ENCODE results near the gene CSRP1. TPM values are rescaled to one million over a fixed set of nuclear protein-coding genes. Genes with fewer than 3 reads are reported as not detected.
"Not testable (repeated sequence)": the region's sequence is repeated elsewhere in the genome, so short reads cannot be mapped to it uniquely, and the experiment has no call there.

The CSRP1 gene
- total RNA-seq: 253 and 495 TPM in 2 replicates

DNA sequence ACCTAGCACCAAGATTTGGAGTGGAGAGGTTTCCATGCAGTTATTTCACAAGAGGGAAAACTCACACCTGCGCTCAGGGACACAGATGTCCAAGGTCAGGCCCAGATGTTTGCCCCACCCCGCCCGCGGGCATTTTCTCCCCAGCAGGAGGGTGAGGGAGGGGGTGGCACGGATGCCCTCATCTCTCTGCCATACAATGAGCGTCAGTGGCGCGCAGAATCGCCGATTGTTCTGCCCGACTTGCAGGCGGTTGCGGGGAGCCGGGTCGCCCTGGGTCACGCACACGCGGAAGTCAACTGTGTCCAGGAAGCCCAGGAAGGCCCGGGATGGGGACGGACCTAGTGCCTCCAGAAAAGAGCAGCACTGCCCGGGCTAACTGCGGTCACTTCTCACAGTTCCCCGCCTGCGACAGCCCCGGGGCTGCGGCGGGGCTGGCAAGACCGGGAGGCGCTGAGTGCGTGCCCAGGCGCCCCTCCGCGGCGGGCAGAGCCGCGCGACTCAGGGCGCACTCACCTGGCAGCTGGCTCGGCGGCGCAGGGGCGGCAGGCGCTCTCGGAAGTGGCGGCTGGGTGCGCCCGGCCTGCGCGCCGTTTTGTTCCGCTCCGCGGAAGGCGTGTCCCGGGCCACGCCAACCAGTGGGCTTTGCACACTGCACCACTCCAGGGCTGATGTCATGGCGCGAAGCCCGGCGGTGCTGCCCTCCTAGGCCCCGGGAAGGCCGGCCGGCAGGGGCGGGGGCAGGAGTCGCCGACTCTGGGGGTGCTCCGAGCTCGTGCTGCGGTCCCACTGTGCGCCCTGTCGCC, at the start of gene CSRP1:
Gene CSRP1 (minus strand): TSS at position 567 of the 803 bp plus-strand sequence. CDS start 10,820 bp downstream, outside the sequence.
- peak; percentile 61 for DNase-seq (ENCODE audit: low read depth)

DNA sequence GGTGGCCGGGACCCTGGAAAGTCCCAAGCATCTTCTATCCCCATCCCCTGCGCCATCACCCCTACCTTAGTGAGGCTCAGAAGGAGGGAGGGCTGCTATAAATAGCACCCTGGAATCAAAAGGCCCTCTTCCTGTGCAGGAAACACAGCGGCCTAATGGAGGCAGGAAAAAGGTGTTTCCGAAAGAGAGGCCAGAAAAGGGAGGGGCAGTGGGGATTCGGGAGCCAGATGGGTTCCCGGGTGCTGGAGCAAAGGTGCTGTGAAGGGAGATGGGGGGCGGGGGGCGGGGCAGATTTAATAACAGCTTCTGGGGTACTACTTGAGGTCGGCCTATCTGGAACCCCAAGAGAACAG, 48.6 kb upstream of the CSRP1 start:
- DNase-seq (ENCODE audit: low read depth): no peak

DNA sequence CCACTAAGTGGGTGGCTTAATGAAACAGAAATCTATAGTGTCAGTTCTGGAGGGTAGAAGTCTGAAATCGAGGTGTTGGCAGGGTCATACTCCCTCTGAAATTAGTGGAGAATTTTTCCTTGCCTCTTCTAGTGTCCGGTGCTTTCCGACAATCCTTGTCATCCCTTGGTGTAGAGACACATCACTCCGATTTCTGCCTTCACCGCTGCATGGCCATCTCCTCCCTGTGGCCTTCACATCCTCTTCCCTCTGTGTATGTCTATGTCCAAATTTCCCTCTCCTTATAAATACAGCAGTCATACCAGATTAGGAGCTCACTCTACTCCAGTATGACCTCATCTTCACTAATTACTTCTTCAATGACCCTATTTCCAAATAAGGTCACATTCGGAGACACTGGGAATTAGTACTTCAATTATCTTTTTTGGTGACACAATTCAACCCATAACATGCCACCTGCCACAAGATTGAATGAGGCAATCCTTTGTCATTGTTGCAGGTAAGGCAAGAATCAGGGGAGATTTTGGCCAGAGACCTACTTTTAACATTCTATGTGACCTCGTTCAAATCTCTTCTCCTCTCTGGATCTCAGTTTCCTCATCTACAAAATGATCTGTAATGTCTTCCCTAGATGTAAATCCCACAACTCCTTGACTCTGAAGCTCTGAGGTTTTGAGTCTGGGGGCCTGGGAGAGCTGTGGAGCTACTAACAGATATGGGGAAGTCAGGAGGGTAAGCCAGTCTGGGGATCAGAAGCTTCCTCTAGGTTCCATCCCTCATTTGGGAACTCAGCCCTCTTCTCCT, 48.1 kb upstream of the CSRP1 start:
- no peak for DNase-seq (ENCODE audit: low read depth)

DNA sequence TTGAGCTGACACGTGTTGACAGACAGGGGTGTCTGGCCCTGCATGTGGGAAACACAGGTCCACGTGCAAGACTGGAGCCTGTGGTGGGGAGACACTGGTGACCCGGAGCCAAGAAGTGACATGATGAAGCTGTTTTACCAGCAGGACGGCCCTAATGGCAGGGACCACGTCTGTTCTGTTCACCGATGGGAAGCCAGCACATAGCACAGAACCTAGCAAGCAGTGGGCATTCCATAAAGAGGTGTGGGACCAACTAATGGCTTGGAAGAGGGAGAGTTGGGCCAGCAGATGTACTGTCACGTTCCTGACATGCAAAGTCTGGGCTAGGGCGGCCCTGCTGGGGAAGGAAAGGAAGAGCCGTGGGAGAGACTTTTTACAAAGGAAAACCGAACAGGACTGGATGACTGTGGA, 47.3 kb upstream of the CSRP1 start:
- DNase-seq (ENCODE audit: low read depth): no peak

DNA sequence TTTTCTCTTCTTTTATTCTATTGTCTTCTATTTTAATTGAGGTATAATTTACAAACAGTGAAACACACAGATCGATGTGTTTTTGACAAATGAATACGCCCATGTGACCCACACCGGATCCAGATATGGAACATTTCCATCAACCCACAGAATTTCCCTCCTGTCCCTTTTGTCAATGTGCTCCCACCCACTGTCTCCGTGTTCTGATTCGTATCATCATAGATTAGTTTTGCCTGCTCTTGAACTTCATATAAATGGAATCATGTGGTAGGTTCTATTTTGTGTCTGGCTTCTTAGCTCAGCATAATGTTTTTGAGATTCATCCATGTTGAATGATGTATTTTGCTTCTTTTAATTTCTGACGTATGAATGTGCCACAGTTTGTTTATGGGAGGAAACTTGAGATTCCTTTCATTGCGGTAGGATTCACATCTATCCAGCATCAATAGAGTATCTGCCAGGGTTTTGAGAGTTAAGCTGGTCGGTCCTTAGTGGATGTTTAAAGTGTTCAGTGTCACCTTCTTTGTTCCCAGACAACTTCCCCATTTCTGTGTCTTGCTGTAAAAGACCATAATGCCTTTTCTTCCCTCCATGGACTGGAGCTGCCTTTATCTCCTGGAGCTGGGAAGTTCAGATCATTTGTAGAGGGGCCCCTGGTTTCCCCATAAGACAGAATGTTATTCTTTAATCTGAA, 46.7 kb upstream of the CSRP1 start:
- no peak for DNase-seq (ENCODE audit: low read depth)

DNA sequence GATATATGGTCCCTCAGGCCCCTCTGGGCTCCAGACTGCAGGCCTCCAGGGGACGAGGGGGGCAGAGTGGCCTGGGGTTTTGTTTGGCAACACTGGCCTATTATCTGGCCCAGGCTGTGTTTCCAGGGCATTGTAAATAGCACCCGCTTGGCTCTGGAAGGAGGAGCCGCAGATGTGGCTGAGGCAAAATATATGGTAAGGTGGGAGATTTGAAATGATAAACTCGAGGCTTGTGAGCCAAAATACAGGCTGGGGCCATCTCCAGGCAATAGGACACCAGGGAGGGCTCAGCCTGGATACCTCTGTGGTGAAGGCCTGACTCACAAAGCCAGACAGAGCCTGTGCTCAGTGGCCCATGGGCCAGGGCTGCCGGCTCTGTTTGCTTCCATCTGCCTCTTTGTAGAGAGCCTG, 46.0 kb upstream of the CSRP1 start:
- peak; percentile 76 for DNase-seq (ENCODE audit: low read depth)

DNA sequence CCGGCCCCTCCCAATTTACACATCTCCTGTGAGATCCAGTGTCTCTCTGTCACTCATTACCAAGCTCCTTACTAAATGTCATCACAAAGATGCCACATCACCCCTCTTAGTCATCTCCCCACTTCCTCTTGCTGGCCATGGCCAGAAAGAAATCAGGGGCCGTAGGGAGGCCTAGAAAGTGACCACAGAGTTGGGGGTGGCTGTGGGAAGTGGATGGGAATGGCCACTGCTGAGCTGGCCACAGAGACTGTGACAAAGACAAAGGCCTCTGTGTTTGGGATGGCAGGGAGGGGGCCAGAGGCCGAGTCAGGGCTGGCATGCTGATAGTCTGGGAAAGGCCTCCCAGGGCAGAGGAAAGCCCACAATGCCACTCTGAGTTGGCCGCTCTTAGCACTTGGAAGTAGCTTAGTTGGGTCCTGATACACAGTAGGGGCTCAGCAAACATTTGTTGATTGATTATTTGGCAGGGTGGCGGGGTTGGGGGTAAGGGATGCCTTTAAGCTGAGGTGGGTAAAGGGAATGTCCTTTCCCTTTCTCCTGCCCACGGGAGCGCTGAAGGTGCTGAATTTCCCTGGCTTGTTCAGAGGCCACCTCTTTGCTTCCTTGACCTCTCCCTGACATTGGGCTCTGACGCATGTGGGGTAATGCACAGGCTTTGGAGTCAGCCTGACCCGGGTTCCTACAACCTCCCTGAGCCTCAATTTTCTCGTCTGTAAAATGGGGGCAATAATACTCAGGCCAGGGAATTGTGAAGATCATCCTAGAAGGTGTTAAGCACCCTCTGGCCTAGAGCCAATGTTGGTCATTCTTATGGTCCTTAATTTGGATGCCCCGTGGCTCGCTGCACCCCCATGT, 45.2 kb upstream of the CSRP1 start:
- DNase-seq (ENCODE audit: low read depth): peak; percentile 89

DNA sequence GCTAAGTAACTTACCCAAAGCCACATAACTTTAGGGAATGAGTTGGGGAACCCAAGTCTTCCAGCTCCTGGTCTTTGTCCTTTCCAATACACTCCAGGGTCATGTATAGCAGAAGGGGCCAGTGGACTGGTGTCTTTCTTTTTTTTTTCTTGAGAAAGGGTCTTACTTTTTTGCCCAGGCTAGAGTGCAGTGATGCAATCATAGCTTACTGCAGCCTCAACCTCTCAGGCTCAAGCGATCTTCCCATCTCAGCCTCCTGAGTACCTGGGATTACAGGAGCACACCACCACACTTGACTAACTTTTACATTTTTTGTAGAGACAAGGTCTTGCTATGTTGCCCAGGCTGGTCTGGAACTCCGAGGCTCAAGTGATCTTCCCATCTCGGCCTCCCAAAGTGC, 44.2 kb upstream of the CSRP1 start:
- no peak for DNase-seq (ENCODE audit: low read depth)

DNA sequence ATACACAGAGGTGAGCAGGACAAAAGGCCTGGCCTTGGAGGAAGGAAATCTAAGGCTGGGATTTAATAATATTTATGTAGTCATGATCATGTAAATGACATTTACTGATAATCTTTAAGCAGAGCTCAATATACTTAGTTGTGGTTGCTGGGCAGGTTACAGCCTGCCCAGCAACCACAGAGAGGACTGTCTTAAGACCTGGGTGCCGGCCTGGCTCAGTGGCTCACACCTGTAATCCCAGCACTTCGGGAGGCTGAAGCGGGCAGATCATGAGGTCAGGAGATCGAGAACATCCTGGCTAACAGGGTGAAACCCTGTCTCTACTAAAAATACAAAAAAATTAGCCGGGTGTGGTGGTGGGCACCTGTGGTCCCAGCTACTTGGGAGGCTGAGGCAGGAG, 42.6 kb upstream of the CSRP1 start:
- not testable (repeated sequence) for DNase-seq (ENCODE audit: low read depth)

DNA sequence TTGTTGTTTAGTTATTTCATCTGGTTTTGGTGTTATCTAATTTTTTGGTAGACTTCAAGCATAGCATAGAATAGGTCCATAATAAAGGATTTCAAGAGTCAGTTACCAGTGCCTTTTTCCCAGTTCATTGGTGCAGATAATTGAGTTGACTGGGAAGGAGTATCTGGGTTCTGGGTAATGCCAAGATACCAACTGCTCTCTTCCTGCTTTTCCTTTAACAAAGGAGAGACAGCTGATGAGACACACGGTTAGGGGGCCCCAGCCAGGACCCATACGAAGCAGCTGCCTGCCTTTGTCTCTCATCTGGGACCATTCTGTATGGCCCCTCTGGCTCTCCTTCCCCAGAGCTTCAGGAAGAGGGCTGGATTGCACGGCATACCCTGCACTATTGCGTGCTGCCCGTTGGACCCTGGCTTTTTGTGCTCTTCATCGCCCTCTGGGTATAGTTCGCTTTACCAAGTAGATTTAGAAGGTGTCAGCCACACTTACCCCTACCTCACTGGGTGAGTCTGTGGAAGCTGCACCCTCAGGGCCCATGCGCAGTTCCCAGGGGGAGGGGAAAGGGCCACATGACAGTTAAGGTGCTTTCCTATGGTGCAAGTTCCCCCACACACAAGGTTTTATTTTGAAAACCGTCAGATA, 39.0 kb upstream of the CSRP1 start:
- DNase-seq (ENCODE audit: low read depth): peak; percentile 45

DNA sequence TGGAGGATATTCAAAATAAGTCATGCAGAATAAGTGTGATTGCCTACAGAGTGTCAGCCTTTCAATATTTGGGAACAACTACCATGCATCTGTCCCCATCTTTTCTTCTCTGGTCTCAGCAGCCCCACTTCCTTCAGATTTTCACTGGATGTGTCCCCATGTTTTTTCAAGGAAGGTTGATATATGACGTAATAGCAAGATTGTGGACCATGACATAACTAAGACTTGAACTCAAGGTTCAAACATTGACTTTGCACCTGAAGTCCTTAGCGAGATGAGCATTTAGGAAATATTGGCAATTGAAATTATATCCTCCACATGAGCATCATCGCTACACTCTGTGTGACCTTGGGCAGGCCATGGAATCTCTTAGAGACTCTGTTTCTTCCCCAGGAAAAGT, 37.8 kb upstream of the CSRP1 start:
- no peak for DNase-seq (ENCODE audit: low read depth)

DNA sequence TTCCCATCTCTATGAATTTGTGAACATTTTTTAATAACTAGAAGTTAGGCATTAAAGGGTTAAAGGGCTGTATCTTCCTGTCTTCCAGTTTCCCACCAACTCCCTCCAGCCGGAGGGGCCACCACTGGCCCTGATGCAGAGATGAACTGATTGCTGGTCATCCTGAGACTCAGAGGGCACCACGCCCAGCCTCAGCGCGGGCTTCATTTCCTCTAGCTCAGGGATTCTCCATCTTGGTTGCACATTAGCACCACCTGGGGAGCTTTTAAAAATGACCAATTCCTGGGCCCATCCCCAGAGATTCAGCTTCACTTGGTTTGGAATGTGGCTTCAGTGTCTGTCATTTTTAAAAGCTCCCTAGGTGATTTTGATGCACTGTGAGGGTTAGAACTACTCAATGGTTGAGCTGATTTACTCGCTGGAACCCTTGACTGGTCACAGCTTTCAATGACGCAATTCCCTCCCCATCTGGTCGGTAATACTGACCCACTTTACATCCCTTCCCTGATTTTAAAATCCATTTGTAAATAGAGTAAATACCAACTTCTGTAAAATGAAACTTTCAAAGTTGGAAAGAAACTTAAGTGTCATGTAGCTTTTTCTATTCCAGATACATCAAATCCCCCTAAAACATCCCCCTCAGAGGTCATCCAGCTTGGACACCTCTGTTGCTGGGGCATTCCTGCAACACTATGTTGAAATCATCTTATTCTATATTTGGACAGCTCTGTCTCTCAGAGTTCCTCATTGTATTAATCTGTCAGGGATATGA, 37.1 kb upstream of the CSRP1 start:
- DNase-seq (ENCODE audit: low read depth): no peak

DNA sequence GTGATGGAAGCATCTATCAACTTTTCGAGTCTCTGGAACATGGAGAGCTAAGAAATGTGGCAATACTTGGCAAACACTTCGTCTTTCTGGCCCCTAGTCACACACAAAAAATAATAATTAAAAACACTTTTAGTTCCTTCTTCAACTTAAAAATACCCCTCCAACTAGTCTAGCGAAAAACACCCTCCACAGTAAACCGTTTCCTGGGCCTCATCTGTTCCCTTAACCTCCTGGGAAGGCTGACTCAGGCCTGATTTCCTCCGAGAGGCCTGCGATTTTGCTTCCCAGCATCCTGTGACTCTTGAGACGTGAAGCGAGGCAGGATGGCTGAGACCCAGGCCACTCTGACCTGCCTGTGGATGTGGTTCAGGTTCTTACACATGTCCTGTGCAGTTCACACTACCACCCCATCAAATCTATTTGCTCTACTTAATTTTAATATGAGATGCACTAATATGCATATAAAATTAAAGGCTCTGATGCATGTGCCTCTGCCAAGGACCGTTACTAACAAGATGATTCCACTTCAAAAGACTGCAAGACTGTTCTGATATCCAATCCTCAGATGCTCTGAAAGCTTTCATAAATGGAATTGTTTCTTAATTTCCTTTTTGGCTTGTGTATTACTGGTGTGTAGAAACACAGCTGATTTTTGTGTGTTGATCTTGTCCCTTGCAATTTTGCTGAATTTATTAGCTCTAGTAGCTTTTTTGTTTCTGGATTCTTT, 35.5 kb upstream of the CSRP1 start:
- peak; percentile 19 for DNase-seq (ENCODE audit: low read depth)

DNA sequence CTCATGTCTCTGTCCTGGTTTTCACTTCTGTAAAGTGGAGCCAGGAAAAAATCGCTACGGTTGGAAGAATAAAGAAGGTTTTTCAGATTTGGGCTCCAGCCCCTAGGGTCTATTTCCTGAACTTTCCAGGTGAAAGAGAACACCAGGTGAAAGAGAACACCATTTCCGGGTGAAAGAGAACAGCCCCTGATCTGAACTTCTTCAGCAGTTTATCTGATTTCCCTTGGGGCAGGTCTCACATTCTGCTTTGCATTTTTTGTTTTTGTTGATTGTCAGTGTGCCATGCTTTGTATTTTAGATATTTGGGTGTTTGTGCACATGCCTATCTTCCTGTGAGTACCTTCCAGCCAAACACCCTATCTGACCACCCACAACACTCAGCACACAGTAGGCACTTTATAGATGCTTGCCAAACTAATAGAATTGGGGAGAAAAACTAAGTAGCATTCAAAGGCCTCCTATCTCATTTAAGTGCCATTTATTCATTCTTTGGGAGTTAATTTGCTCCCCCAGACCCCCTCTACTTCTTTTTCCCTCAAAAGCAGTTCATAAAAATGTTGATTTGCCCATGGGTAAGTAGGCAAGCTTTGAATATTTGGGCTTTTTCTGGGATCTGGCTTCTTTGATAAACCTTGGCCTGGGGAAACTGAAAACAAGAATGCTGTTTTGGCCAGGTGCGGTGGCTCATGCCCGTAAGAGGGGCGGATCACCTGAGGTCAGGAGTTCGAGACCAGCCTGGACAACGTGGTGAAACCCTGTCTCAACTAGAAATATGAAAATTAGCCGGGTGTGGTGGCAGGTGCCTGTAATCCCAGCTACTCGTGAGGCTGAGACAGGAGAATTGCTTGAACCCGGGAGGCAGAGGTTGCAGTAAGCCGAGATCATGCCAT, 34.2 kb upstream of the CSRP1 start:
- DNase-seq (ENCODE audit: low read depth): no peak

DNA sequence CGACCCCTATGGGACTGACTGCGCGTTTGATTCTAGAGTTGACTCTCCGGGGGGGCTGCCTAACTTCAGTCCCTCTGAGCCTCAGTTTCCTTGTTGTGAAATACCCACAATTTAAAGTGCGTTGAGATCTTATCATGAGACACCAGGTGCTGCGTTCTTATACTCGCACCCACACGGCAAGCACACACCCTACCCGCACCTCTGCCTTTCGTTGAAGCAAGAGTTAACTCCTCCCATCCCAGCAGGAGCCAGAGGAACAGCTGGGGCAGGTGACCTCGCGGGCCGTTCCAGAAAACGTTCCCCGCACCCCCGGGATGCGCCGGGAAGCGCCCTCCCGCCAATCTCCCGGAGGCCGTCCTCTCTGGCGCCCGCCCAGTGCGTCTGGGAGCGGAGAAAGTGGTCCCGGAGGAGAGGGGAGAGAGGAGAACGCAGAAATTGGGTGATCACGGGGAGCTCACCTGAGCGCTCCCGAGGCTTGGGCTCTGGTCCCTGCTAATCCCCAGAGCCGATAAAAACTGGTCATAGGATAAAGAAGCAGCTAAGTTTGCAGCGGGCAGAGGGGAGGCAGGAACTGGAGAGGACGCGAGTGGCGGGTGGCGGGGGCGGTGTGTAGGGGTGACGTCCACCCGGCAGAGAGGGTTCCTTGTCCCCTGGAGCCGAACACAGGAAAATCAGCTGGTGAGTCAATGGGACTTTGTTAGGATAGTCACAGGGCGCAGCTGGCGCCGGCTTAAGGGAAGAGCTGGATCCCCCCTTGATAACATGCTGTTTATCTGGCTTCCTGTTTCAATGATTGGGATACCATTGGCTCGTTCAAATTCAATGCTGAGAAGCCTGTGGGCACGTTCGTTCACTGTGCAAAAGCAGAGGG, 32.9 kb upstream of the CSRP1 start:
- no peak for DNase-seq (ENCODE audit: low read depth)

DNA sequence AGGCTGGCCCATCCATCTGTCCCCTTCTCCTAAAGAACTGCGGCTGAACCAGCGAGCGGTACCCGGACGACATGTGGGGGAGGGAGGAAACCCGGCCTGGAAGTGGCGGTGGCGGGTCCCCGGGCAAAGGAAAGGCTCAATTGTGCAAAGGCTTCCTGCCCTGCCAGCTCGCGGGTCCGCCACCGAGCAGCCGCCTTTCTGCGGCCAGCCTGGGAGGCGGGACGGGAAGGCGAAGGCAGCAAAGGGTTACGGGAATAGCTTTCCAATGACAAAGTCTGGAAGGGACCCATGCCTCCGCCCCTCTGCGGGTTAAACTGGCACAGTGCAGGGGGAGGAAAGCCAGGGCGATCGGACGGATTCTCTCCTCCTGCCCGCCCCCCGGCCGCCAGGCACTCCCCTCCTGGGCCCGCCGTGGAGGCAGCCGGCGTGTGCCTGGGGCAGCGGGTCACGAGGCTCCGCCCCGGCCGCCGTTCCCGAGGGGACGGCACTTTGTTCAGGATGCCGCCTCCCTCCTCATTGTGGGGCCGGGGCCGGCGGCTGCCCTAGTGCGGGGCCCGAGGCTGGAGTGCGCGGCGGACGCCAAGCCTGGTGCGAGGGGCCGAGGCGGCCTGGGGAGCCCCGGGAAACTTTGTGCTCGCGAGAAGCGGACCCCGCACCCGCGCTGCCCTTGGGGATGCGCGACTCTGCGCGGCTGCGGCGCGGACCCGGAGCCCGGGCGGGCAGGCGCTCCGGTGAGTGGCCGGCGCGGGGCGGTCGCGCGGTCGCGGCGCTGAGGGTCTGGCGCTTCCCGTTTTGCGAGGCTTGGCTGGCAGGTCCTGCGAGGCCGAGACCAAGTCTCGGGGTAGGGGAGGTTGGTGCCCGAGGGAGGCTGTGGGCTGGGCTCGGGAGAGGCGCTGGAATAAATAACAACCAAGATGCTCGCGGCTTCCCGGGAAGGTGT, 32.0 kb upstream of the CSRP1 start, which contains the start of gene NAV1:
Gene NAV1 (plus strand): TSS at position 516 of the 940 bp plus-strand sequence. CDS start 83,758 bp downstream, outside the sequence.
- DNase-seq (ENCODE audit: low read depth): peak; percentile 64

Data from renal cortical epithelial cell (primary cell).